GM23338 (cell line): ENCODE results near the gene MPPE1. TPM values are rescaled to one million over a fixed set of nuclear protein-coding genes. Genes with fewer than 3 reads are reported as not detected.

ENCODE experiments used
- ATAC-seq: fragments of 200-7000 bp; cut with Tn5 transposase; 3 replicates; pipeline ENCODE4 v1.9.1; 2020
- DNase-seq: peaks from one replicate; pipeline ENCODE4 v3.0.0-alpha.2; 2015; ENCODE audit warnings: low spot score
- H2AFZ ChIP-seq: fragments of 200-600 bp; sonication (generic); 2 replicates; pipeline ENCODE4 v1.8.0; 2016; ENCODE audit warnings: antibody characterized with exemption, mild to moderate bottlenecking, moderate library complexity
- H3F3A ChIP-seq: fragments of 200-600 bp; sonication (generic); replicated peaks from 2 replicates; pipeline ENCODE4 v1.8.0; 2017; ENCODE audit warnings: antibody characterized with exemption, mixed run types, low read depth
- H3K27ac ChIP-seq: fragments of 200-600 bp; sonication (generic); 2 replicates; pipeline ENCODE4 v1.6.1; 2016; ENCODE audit warnings: low read depth
- H3K27me3 ChIP-seq: fragments of 200-600 bp; sonication (generic); 2 replicates; pipeline ENCODE4 v1.8.0; 2016; ENCODE audit warnings: mild to moderate bottlenecking, mixed run types, moderate library complexity; ENCODE audit not compliant: insufficient read depth
- H3K36me3 ChIP-seq: fragments of 200-600 bp; sonication (generic); 2 replicates; pipeline ENCODE4 v1.8.0; 2016; ENCODE audit warnings: mild to moderate bottlenecking; ENCODE audit not compliant: insufficient read depth
- H3K4me1 ChIP-seq: fragments of 200-600 bp; sonication (generic); 2 replicates; pipeline ENCODE4 v1.8.0; 2016; ENCODE audit warnings: mild to moderate bottlenecking, moderate library complexity; ENCODE audit not compliant: insufficient read depth
- H3K4me2 ChIP-seq: fragments of 200-600 bp; sonication (generic); 2 replicates; pipeline ENCODE4 v1.7.1; 2017; ENCODE audit warnings: mixed run types
- H3K4me3 ChIP-seq: fragments of 200-600 bp; sonication (generic); 2 replicates; pipeline ENCODE4 v1.6.1; 2016; ENCODE audit warnings: mixed run types
- H3K79me2 ChIP-seq: fragments of 200-600 bp; sonication (generic); replicated peaks from 2 replicates; pipeline ENCODE4 v1.8.0; 2017; ENCODE audit warnings: mild to moderate bottlenecking; ENCODE audit not compliant: insufficient read depth
- H3K9me2 ChIP-seq: fragments of 200-600 bp; sonication (generic); 2 replicates; pipeline ENCODE4 v1.8.0; 2017; ENCODE audit not compliant: insufficient read depth
- H4K20me1 ChIP-seq: fragments of 200-600 bp; sonication (generic); replicated peaks from 2 replicates; pipeline ENCODE4 v1.8.0; 2017; ENCODE audit warnings: mild to moderate bottlenecking; ENCODE audit not compliant: insufficient read depth
- H3K27ac Mint-ChIP-seq: 2 replicates; pipeline ENCODE4 v1.8.0; 2020; ENCODE audit warnings: inconsistent platforms, mild to moderate bottlenecking, moderate library complexity, mixed read lengths
- H3K27me3 Mint-ChIP-seq: 3 replicates; pipeline ENCODE4 v1.8.0; 2022; ENCODE audit warnings: low read depth, mild to moderate bottlenecking, moderate library complexity, mixed read lengths, inconsistent platforms; ENCODE audit not compliant: insufficient read depth, poor library complexity
- H3K36me3 Mint-ChIP-seq: 3 replicates; pipeline ENCODE4 v1.8.0; 2021; ENCODE audit warnings: low read depth, mild to moderate bottlenecking, inconsistent platforms, moderate library complexity, mixed read lengths
- H3K4me1 Mint-ChIP-seq: 3 replicates; pipeline ENCODE4 v1.8.0; 2020; ENCODE audit warnings: mild to moderate bottlenecking, inconsistent platforms, mixed read lengths
- H3K4me3 Mint-ChIP-seq: 3 replicates; pipeline ENCODE4 v1.8.0; 2021; ENCODE audit warnings: moderate library complexity, mild to moderate bottlenecking, inconsistent platforms, mixed read lengths
- H3K9me3 Mint-ChIP-seq: 3 replicates; pipeline ENCODE4 v1.8.0; 2020; ENCODE audit warnings: moderate library complexity, mild to moderate bottlenecking, inconsistent platforms, mixed read lengths
- JUNB ChIP-seq: IDR thresholded peaks from one replicate; pipeline ENCODE4 v1.6.1; 2016; ENCODE audit warnings: antibody characterized with exemption; ENCODE audit not compliant: unreplicated experiment
- NANOG ChIP-seq: IDR thresholded peaks from 2 replicates; pipeline ENCODE4 v1.6.1; 2016; ENCODE audit warnings: antibody characterized with exemption, borderline replicate concordance
- POLR2AphosphoS5 ChIP-seq: IDR thresholded peaks from 2 replicates; pipeline ENCODE4 v1.6.1; 2016; ENCODE audit warnings: antibody characterized with exemption, low read depth
- STAT1 ChIP-seq: IDR thresholded peaks from one replicate; pipeline ENCODE4 v1.6.1; 2016; ENCODE audit warnings: antibody characterized with exemption; ENCODE audit not compliant: unreplicated experiment
- polyA plus RNA-seq: library from polyadenylated mRNA; unstranded; fragments of >200 nt; fragmentation: Nextera tagmentation; extraction: Ambion mirVana; gene quantifications from 2 replicates; pipeline ENCODE4 v1.2.1, GENCODE V29; 2016
- total RNA-seq: library from RNA; depleted of rRNA; stranded (reverse); fragments of >200 nt; shearing (Covaris generic); gene quantifications from 2 replicates; pipeline ENCODE4 v1.2.3, GENCODE V29; 2014
- TF ChIP-seq, protein P1 (sequence below): IDR thresholded peaks from 2 replicates; pipeline ENCODE4 v1.6.1; 2016; ENCODE audit warnings: antibody characterized with exemption
- TF ChIP-seq, protein P2 (sequence below): fragments of 250-450 bp; sonication (Bioruptor Pico); IDR thresholded peaks from 2 replicates; pipeline ENCODE4 v1.5.0; 2020; ENCODE audit warnings: mild to moderate bottlenecking, moderate library complexity

MPPE1 gene
- total and polyA plus RNA-seq, 2 experiments from 2014 or later: 18.8 to 24.6 TPM

DNA sequence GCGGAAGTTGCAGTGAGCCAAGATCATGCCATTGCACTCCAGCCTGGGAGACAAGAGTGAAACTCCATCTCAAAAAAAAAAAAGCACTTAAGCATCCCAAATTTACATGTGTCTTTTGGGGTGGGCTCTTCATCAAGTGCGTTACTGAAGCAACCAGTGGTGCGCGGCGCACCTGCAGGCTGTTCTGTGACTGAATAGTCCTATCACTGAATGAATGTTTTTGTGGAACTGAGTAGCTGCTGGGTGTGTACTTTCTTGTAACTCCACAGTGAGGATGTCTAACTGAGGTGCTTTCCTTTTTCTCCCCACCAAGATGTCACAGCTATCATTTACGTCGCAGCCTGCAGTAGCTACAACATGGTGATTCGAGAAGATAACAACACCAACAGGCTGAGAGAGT lies 39.9 kb downstream of the MPPE1 start:
- H3K4me2 ChIP-seq: no peak overlapping the region
- H3K27ac ChIP-seq: no peak overlapping the region
- Mint-ChIP-seq H3K36me3 (peaks cover 13% of the 10 kb centered on the region), H3K4me3 (no peak overlapping the region), H3K4me1 (peaks cover 7% of the 10 kb centered on the region; the same call in 2 of the 3 replicates), H3K27me3 (peaks cover 3% of the 10 kb centered on the region), H3K27ac (no peak overlapping the region), H3K9me3 (no peaks in the 10 kb centered on the region)
- no peaks in the 10 kb centered on the region for H3K27me3 ChIP-seq
- ATAC-seq (no peak), DNase-seq (no peak)
- H4K20me1 ChIP-seq: no peaks in the 10 kb centered on the region
- H2AFZ ChIP-seq: no peak overlapping the region
- H3K4me3 ChIP-seq: no peak overlapping the region
- H3K79me2 ChIP-seq: no peaks in the 10 kb centered on the region
- no peaks in the 10 kb centered on the region for H3F3A ChIP-seq
- H3K36me3 ChIP-seq: no peaks in the 10 kb centered on the region; the same call in 1 of the 2 replicates
- TF ChIP-seq STAT1 (no peak), POLR2AphosphoS5 (no peak), NANOG (no peak), JUNB (no peak)
- TF ChIP-seq, protein P1, sequence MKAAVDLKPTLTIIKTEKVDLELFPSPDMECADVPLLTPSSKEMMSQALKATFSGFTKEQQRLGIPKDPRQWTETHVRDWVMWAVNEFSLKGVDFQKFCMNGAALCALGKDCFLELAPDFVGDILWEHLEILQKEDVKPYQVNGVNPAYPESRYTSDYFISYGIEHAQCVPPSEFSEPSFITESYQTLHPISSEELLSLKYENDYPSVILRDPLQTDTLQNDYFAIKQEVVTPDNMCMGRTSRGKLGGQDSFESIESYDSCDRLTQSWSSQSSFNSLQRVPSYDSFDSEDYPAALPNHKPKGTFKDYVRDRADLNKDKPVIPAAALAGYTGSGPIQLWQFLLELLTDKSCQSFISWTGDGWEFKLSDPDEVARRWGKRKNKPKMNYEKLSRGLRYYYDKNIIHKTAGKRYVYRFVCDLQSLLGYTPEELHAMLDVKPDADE: no peak
- TF ChIP-seq, protein P2, sequence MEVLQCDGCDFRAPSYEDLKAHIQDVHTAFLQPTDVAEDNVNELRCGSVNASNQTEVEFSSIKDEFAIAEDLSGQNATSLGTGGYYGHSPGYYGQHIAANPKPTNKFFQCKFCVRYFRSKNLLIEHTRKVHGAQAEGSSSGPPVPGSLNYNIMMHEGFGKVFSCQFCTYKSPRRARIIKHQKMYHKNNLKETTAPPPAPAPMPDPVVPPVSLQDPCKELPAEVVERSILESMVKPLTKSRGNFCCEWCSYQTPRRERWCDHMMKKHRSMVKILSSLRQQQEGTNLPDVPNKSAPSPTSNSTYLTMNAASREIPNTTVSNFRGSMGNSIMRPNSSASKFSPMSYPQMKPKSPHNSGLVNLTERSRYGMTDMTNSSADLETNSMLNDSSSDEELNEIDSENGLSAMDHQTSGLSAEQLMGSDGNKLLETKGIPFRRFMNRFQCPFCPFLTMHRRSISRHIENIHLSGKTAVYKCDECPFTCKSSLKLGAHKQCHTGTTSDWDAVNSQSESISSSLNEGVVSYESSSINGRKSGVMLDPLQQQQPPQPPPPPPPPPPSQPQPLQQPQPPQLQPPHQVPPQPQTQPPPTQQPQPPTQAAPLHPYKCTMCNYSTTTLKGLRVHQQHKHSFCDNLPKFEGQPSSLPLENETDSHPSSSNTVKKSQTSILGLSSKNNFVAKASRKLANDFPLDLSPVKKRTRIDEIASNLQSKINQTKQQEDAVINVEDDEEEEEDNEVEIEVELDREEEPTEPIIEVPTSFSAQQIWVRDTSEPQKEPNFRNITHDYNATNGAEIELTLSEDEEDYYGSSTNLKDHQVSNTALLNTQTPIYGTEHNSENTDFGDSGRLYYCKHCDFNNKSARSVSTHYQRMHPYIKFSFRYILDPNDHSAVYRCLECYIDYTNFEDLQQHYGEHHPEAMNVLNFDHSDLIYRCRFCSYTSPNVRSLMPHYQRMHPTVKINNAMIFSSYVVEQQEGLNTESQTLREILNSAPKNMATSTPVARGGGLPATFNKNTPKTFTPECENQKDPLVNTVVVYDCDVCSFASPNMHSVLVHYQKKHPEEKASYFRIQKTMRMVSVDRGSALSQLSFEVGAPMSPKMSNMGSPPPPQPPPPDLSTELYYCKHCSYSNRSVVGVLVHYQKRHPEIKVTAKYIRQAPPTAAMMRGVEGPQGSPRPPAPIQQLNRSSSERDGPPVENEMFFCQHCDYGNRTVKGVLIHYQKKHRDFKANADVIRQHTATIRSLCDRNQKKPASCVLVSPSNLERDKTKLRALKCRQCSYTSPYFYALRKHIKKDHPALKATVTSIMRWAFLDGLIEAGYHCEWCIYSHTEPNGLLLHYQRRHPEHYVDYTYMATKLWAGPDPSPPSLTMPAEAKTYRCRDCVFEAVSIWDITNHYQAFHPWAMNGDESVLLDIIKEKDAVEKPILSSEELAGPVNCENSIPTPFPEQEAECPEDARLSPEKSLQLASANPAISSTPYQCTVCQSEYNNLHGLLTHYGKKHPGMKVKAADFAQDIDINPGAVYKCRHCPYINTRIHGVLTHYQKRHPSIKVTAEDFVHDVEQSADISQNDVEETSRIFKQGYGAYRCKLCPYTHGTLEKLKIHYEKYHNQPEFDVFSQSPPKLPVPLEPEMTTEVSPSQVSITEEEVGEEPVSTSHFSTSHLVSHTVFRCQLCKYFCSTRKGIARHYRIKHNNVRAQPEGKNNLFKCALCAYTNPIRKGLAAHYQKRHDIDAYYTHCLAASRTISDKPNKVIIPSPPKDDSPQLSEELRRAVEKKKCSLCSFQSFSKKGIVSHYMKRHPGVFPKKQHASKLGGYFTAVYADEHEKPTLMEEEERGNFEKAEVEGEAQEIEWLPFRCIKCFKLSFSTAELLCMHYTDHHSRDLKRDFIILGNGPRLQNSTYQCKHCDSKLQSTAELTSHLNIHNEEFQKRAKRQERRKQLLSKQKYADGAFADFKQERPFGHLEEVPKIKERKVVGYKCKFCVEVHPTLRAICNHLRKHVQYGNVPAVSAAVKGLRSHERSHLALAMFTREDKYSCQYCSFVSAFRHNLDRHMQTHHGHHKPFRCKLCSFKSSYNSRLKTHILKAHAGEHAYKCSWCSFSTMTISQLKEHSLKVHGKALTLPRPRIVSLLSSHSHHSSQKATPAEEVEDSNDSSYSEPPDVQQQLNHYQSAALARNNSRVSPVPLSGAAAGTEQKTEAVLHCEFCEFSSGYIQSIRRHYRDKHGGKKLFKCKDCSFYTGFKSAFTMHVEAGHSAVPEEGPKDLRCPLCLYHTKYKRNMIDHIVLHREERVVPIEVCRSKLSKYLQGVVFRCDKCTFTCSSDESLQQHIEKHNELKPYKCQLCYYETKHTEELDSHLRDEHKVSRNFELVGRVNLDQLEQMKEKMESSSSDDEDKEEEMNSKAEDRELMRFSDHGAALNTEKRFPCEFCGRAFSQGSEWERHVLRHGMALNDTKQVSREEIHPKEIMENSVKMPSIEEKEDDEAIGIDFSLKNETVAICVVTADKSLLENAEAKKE (CRISPR knock-in tag): no peak
- H3K9me2 ChIP-seq: no peaks in the 10 kb centered on the region
- peaks cover 9% of the 10 kb centered on the region for H3K4me1 ChIP-seq
